ENCODE data around the gene SLC35F3. TPM values are rescaled to one million over a fixed set of nuclear protein-coding genes. Genes with fewer than 3 reads are reported as not detected.

SLC35F3 gene
- total RNA-seq, 2 donors from 2014 or later = not detected

DNA sequence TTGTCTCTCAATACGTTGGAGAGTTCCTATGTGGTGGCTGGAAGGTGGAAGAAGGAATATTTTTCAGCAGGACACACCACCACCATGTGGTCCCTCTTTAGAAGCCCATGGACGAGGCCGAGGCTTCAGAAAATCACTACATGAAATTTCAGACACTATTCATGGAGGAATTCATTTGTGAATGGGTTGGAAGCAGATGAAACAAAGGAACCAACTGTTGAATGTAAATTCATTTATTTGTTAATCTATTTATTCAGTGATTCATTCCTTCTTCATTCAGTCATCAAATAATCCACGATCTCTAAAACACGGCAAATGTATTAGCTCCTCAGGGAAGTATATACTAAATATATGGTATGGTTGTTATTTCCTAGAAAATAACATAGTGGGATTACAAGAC is 12.2 kb downstream of the SLC35F3 start:
- Histone ChIP-seq H3K9me3 (no peaks in the 10 kb centered on the region), H3K27ac (no peak overlapping the region), H3K36me3 (no peaks in the 10 kb centered on the region), H3K4me1 (no peaks in the 10 kb centered on the region), H3K4me3 (no peak overlapping the region), H3K27me3 (no peaks in the 10 kb centered on the region)
- no peak for DNase-seq (ENCODE audit: low spot score)
- TF ChIP-seq, protein P1, sequence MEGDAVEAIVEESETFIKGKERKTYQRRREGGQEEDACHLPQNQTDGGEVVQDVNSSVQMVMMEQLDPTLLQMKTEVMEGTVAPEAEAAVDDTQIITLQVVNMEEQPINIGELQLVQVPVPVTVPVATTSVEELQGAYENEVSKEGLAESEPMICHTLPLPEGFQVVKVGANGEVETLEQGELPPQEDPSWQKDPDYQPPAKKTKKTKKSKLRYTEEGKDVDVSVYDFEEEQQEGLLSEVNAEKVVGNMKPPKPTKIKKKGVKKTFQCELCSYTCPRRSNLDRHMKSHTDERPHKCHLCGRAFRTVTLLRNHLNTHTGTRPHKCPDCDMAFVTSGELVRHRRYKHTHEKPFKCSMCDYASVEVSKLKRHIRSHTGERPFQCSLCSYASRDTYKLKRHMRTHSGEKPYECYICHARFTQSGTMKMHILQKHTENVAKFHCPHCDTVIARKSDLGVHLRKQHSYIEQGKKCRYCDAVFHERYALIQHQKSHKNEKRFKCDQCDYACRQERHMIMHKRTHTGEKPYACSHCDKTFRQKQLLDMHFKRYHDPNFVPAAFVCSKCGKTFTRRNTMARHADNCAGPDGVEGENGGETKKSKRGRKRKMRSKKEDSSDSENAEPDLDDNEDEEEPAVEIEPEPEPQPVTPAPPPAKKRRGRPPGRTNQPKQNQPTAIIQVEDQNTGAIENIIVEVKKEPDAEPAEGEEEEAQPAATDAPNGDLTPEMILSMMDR (IDR thresholded peaks at IDR 0.05) = no peak

DNA sequence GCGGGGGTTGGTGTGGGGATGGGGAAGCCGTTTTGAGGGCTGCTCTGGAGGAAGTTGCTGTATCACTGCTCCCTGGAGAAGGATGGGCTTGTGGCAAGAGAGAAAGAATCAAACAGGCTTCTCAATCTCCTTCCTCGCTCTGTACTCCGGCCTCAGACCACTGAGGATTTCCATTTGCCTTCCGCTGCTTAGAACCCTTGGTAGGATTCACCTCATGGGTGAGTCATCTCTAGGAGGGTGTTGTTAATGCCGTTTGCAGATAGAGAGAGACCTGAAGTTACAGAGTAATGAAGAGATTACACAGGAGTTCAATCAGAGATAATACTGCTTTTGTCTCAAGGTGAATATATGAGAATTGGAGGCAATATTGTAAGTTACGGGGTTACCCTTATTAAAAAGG is 15.3 kb downstream of the SLC35F3 start:
- H3K27ac ChIP-seq = no peak overlapping the region
- no peaks in the 10 kb centered on the region for H3K27me3 ChIP-seq
- H3K4me1 ChIP-seq = no peaks in the 10 kb centered on the region
- H3K4me3 ChIP-seq = no peak overlapping the region
- no peaks in the 10 kb centered on the region for H3K36me3 ChIP-seq
- no peak for DNase-seq (ENCODE audit: low spot score)
- H3K9me3 ChIP-seq = no peaks in the 10 kb centered on the region
- TF ChIP-seq, protein P1 (IDR thresholded peaks at IDR 0.05) = no peak

DNA sequence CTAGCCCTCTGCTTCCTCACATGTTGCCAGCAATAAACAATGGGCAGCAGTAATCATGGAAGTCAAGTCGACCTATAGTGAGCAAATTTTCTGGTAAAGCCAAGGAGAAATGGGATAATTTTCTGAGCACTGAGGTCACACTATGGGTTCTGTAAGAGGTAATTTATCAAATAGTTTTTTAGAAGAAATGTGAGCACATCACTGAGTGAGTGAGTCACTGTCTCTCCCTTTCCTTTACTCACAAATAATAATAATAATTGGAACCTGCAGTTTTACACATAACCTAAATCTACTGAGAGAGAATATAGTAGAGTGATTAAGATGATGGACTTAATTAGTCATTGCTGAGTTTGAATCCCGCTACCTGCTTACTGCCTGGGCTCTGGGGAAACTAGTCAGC is 23.6 kb downstream of the SLC35F3 start:
- Histone ChIP-seq H3K4me3 (no peak overlapping the region), H3K9me3 (no peaks in the 10 kb centered on the region), H3K27me3 (no peaks in the 10 kb centered on the region), H3K4me1 (no peaks in the 10 kb centered on the region), H3K36me3 (no peaks in the 10 kb centered on the region), H3K27ac (no peak overlapping the region)
- TF ChIP-seq, protein P1 (IDR thresholded peaks at IDR 0.05) = no peak
- no peak for DNase-seq (ENCODE audit: low spot score)

DNA sequence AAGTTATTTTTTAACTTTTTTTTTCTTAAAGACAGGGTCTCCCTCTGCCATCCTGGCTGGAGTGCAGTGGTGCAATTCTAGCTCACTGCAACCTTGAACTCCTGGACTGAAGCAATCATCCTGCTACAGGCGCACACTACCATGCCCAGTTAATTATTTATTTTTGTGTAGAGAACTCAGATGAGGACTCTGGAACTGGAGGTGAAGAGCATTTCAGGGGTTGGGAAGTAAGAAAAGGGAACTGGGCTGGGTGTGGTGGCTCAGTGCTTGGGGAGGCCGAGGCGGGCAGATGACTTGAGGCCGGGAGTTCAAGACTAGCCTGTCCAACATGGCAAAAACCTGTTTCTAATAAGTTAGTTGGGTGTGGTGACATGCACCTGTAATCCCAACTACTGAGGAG is 28.9 kb downstream of the SLC35F3 start:
- Histone ChIP-seq H3K9me3 (no peaks in the 10 kb centered on the region), H3K36me3 (no peaks in the 10 kb centered on the region), H3K4me3 (no peak overlapping the region), H3K4me1 (no peaks in the 10 kb centered on the region), H3K27me3 (no peaks in the 10 kb centered on the region), H3K27ac (no peak overlapping the region)
- TF ChIP-seq, protein P1 (IDR thresholded peaks at IDR 0.05) = no peak
- no peak for DNase-seq (ENCODE audit: low spot score)

GRCh38 chr1:233935297-233935868 is 30.9 kb downstream of the SLC35F3 start:
- no peaks in the 10 kb centered on the region for H3K27me3 ChIP-seq

More at GRCh38 chr1:233935297-233935868, 30.9 kb downstream of the SLC35F3 start:
- DNase-seq (ENCODE audit: low spot score) = no peak
- Histone ChIP-seq H3K9me3 (no peaks in the 10 kb centered on the region), H3K4me3 (no peak overlapping the region), H3K4me1 (no peaks in the 10 kb centered on the region), H3K36me3 (no peaks in the 10 kb centered on the region), H3K27ac (no peak overlapping the region)
- TF ChIP-seq, protein P1 (IDR thresholded peaks at IDR 0.05) = no peak

Data from right atrium auricular region (tissue), 2 donors.